Measurements from ENCODE around the gene CDCA7.

Gene CDCA7

GRCh38 chr2:173395567-173396351, 41.1 kb downstream of the CDCA7 start:
- no peak for TF ChIP-seq CTCF (conservative IDR thresholded peaks at IDR 0.05)
- no peak overlapping the region for H3K27ac ChIP-seq

- no peak overlapping the region for H3K27ac ChIP-seq
- peak; percentile 79 for TF ChIP-seq CTCF (conservative IDR thresholded peaks at IDR 0.05)
Observed at GRCh38 chr2:173397539-173397938, 42.9 kb downstream of the CDCA7 start.

GRCh38 chr2:173399229-173399628, 44.6 kb downstream of the CDCA7 start:
- TF ChIP-seq CTCF (conservative IDR thresholded peaks at IDR 0.05), result no peak
- no peak overlapping the region for H3K27ac ChIP-seq

GRCh38 chr2:173400760-173401159, 46.1 kb downstream of the CDCA7 start:
- no peak; the same call in 1 of the 2 replicates for TF ChIP-seq CTCF (conservative IDR thresholded peaks at IDR 0.05)

GRCh38 chr2:173401716-173402326, 47.1 kb downstream of the CDCA7 start:
- no peak for TF ChIP-seq CTCF (conservative IDR thresholded peaks at IDR 0.05)

More at GRCh38 chr2:173400760-173401159, 46.1 kb downstream of the CDCA7 start:
- no peak overlapping the region for H3K27ac ChIP-seq

GRCh38 chr2:173402405-173402974, 47.8 kb downstream of the CDCA7 start:
- 0 out of 2 replicates have a peak overlapping the region, but pooled peaks have one; percentile 1 for H3K27ac ChIP-seq

More at GRCh38 chr2:173401716-173402326, 47.1 kb downstream of the CDCA7 start:
- H3K27ac ChIP-seq, result no peak overlapping the region

More at GRCh38 chr2:173402405-173402974, 47.8 kb downstream of the CDCA7 start:
- peak; percentile 87 for TF ChIP-seq CTCF (conservative IDR thresholded peaks at IDR 0.05)

Data from VCaP (cell line).